CD14-positive monocyte (primary cell): Measurements from ENCODE around the gene SNX13. TPM values are rescaled to one million over a fixed set of nuclear protein-coding genes. Genes with fewer than 3 reads are reported as not detected.

ENCODE experiments used
- DNase-seq, 3 donors: peaks; one replicate each; pipeline ENCODE4 v3.0.0-alpha.2; 2011 to 2022
- H2AFZ ChIP-seq: 2 replicates; pipeline ENCODE4 v1.6.0; 2012; ENCODE audit warnings: mild to moderate bottlenecking, low read depth, low read length, inconsistent platforms; ENCODE audit not compliant: insufficient read depth, poor library complexity, severe bottlenecking
- H3K27ac ChIP-seq, 2 donors: 1 replicate in 1 of 2; 2 replicates in 1 of 2; pipeline ENCODE4 v1.5.1; 2012 to 2013; ENCODE audit warnings: low read length in 2 of 2, control low read depth in 1 of 2, inconsistent platforms in 1 of 2, low read depth in 1 of 2, mild to moderate bottlenecking in 1 of 2
- H3K27me3 ChIP-seq, 2 donors: one replicate each; pipeline versions ENCODE4 v1.6.0 to v1.6.1; 2011 to 2013; ENCODE audit warnings: low read length in 2 of 2; ENCODE audit not compliant: control insufficient read depth in 2 of 2, insufficient read depth in 2 of 2
- H3K36me3 ChIP-seq, 2 donors: replicated peaks in 1 of 2; 1 replicate in 1 of 2; 2 replicates in 1 of 2; pipeline versions ENCODE4 v1.5.1 to v1.6.1; 2012 to 2013; ENCODE audit warnings: low read length in 2 of 2, control low read depth in 1 of 2, inconsistent platforms in 1 of 2, mild to moderate bottlenecking in 1 of 2; ENCODE audit not compliant: insufficient read depth in 2 of 2, control insufficient read depth in 1 of 2
- H3K4me1 ChIP-seq, 2 donors: 1 replicate in 1 of 2; 2 replicates in 1 of 2; pipeline versions ENCODE4 v1.5.1 to v1.6.1; 2012 to 2013; ENCODE audit warnings: low read length in 2 of 2, control low read depth in 1 of 2, inconsistent platforms in 1 of 2, mild to moderate bottlenecking in 1 of 2, moderate library complexity in 1 of 2; ENCODE audit not compliant: insufficient read depth in 2 of 2, control insufficient read depth in 1 of 2
- H3K4me2 ChIP-seq: replicated peaks from 2 replicates; pipeline ENCODE3; 2012; ENCODE audit warnings: low read length, moderate library complexity, mild to moderate bottlenecking; ENCODE audit not compliant: poor library complexity, severe bottlenecking; ENCODE audit errors: extremely low read depth
- H3K4me3 ChIP-seq, 3 experiments: fragments of 200-600 bp in 1 of 3; sonication (generic) in 1 of 3; replicated peaks in 1 of 3; 1 replicate in 2 of 3; 2 replicates in 1 of 3; pipeline ENCODE4 v1.5.1; 2011 to 2013; ENCODE audit warnings: low read length in 3 of 3, mild to moderate bottlenecking in 3 of 3, control low read depth in 2 of 3, low read depth in 2 of 3, inconsistent platforms in 1 of 3, moderate library complexity in 1 of 3
- H3K79me2 ChIP-seq: 2 replicates; pipeline ENCODE4 v1.6.0; 2012; ENCODE audit warnings: mild to moderate bottlenecking, control low read depth, inconsistent platforms, low read length, moderate library complexity; ENCODE audit not compliant: insufficient read depth
- H3K9ac ChIP-seq: 2 replicates; pipeline ENCODE4 v1.6.0; 2017; ENCODE audit warnings: low read length, mild to moderate bottlenecking; ENCODE audit not compliant: insufficient read depth, poor library complexity, severe bottlenecking
- H3K9me3 ChIP-seq, 2 donors: replicated peaks in 1 of 2; 1 replicate in 1 of 2; 2 replicates in 1 of 2; pipeline versions ENCODE4 v1.5.1 to v1.6.1; 2012 to 2013; ENCODE audit warnings: low read length in 2 of 2, control low read depth in 1 of 2; ENCODE audit not compliant: control insufficient read depth in 1 of 2, insufficient read depth in 1 of 2
- H4K20me1 ChIP-seq: 2 replicates; pipeline ENCODE4 v1.6.0; 2012; ENCODE audit warnings: mild to moderate bottlenecking, low read length, control low read depth, moderate library complexity; ENCODE audit not compliant: insufficient read depth
- H3K27ac Mint-ChIP-seq, 7 donors: one replicate each; pipeline ENCODE4 v1.8.0; 2020; ENCODE audit warnings: mild to moderate bottlenecking in 7 of 7, mixed read lengths in 7 of 7, moderate library complexity in 6 of 7, inconsistent platforms in 2 of 7
- H3K27me3 Mint-ChIP-seq, 3 donors: one replicate each; pipeline ENCODE4 v1.8.0; 2021 to 2022; ENCODE audit warnings: low read depth in 3 of 3, mild to moderate bottlenecking in 3 of 3, mixed read lengths in 3 of 3, moderate library complexity in 3 of 3, inconsistent platforms in 1 of 3
- H3K36me3 Mint-ChIP-seq, 2 donors: one replicate each; pipeline ENCODE4 v1.8.0; 2020; ENCODE audit warnings: mixed read lengths in 2 of 2, inconsistent platforms in 1 of 2, mild to moderate bottlenecking in 1 of 2
- H3K4me1 Mint-ChIP-seq: one replicate; pipeline ENCODE4 v1.8.0; 2020; ENCODE audit warnings: mild to moderate bottlenecking, mixed read lengths
- H3K4me3 Mint-ChIP-seq, 2 donors: one replicate each; pipeline ENCODE4 v1.8.0; 2020; ENCODE audit warnings: mild to moderate bottlenecking in 2 of 2, mixed read lengths in 2 of 2, moderate library complexity in 1 of 2
- H3K9me3 Mint-ChIP-seq, 7 donors: one replicate each; pipeline ENCODE4 v1.8.0; 2020 to 2022; ENCODE audit warnings: mixed read lengths in 7 of 7, mild to moderate bottlenecking in 6 of 7, moderate library complexity in 6 of 7, inconsistent platforms in 2 of 7
- WGBS: methylation state at CpG from one replicate; pipeline ENCODE4 v1.1.5; 2013; ENCODE audit warnings: missing lambda C conversion rate; ENCODE audit not compliant: insufficient coverage; 5-methylcytosine and 5-hydroxymethylcytosine counted together
- intact Hi-C, 2 donors: fragments of 100-400 bp; cut with micrococcal nuclease; formaldehyde crosslinking; loops; one replicate each; pipeline versions ENCODE4 v1.15.0 to v1.15.1; 2023
- polyA plus RNA-seq, 3 donors: library from polyadenylated mRNA; depleted of rRNA in 1 of 3; unstranded in 2 of 3; stranded (reverse) in 1 of 3; fragments of 300-500 nt in 2 of 3; fragments of >200 nt in 1 of 3; fragmentation: Illumina TruSeq in 2 of 3; gene quantifications; 1 replicate in 2 of 3; 2 replicates in 1 of 3; pipeline ENCODE4 v1.2.3, GENCODE V29; 2012 to 2021
- TF ChIP-seq, protein P1 (sequence below): fragments of 200-600 bp; IDR thresholded peaks from one replicate; pipeline ENCODE4 v1.8.0; 2022; ENCODE audit warnings: antibody characterized with exemption, mild to moderate bottlenecking

Gene SNX13
- polyA plus RNA-seq, 3 donors = 12.1 to 31.3 (median 17.4) TPM

GRCh38 chr7:17774248-17774647 lies 166.0 kb downstream of the SNX13 start:
- peaks cover 39 to 43% of the 10 kb centered on the region in 2 donors for H3K4me1 ChIP-seq
- no peaks in the 10 kb centered on the region for H3K79me2 ChIP-seq
- no peaks in the 10 kb centered on the region for H3K36me3 Mint-ChIP-seq
- H3K9ac ChIP-seq = no peak overlapping the region
- no peaks in the 10 kb centered on the region for H3K27me3 Mint-ChIP-seq
- WGBS = 88% methylated on average over 1 of the region's 2 CpGs
- peaks cover 42% of the 10 kb centered on the region for H3K4me1 Mint-ChIP-seq
- H3K27ac ChIP-seq = no peak overlapping the region
- TF ChIP-seq, protein P1, sequence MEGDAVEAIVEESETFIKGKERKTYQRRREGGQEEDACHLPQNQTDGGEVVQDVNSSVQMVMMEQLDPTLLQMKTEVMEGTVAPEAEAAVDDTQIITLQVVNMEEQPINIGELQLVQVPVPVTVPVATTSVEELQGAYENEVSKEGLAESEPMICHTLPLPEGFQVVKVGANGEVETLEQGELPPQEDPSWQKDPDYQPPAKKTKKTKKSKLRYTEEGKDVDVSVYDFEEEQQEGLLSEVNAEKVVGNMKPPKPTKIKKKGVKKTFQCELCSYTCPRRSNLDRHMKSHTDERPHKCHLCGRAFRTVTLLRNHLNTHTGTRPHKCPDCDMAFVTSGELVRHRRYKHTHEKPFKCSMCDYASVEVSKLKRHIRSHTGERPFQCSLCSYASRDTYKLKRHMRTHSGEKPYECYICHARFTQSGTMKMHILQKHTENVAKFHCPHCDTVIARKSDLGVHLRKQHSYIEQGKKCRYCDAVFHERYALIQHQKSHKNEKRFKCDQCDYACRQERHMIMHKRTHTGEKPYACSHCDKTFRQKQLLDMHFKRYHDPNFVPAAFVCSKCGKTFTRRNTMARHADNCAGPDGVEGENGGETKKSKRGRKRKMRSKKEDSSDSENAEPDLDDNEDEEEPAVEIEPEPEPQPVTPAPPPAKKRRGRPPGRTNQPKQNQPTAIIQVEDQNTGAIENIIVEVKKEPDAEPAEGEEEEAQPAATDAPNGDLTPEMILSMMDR = no peak
- H3K27ac Mint-ChIP-seq = peak overlapping the region in 3 of 7 donors; percentile 55 to 82 (median 72)
- H3K4me2 ChIP-seq = no peak overlapping the region
- H4K20me1 ChIP-seq = no peaks in the 10 kb centered on the region
- H3K9me3 ChIP-seq = no peaks in the 10 kb centered on the region
- no peak overlapping the region for H3K4me3 ChIP-seq
- no peak overlapping the region for H3K4me3 Mint-ChIP-seq
- no peaks in the 10 kb centered on the region for H3K36me3 ChIP-seq
- H3K27me3 ChIP-seq = no peaks in the 10 kb centered on the region
- intact Hi-C loops = loop anchor here (5.0 to 10.0 kb wide), 2 partner anchors 161 to 163 kb away; no protein-coding TSS in a partner anchor
- no peak overlapping the region for H2AFZ ChIP-seq
- DNase-seq = peak; percentile 22 to 40 (median 24)
- H3K9me3 Mint-ChIP-seq = no peaks in the 10 kb centered on the region

DNA sequence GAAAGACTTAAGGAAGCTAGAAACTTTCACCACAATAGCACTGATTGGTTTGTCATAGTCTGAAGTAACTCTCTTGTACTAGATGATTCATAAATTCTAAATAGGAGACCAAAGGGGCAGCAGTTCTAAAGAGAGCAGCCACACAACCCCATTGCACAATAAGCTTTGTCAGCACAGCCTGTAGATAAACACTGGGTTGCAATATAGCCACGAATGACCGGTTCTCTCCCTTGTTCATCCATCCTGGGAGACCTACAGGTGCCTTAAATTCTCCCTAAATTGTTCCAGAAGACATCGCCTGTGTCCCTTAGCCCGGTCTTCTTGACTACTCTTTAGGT lies 167.0 kb downstream of the SNX13 start:
- Mint-ChIP-seq H3K4me3 (no peak overlapping the region), H3K27me3 (no peaks in the 10 kb centered on the region), H3K4me1 (peaks cover 42% of the 10 kb centered on the region), H3K27ac (peak overlapping the region; percentile 68 to 91 (median 79)), H3K9me3 (no peaks in the 10 kb centered on the region), H3K36me3 (no peaks in the 10 kb centered on the region)
- DNase-seq = peak; percentile 86 to 97 (median 93)
- H3K4me2 ChIP-seq = peak overlapping the region; percentile 40
- no peaks in the 10 kb centered on the region for H3K27me3 ChIP-seq
- no peak overlapping the region for H2AFZ ChIP-seq
- peaks cover 39 to 43% of the 10 kb centered on the region in 2 donors for H3K4me1 ChIP-seq
- no peak overlapping the region for H3K9ac ChIP-seq
- no peaks in the 10 kb centered on the region for H3K79me2 ChIP-seq
- H4K20me1 ChIP-seq = no peaks in the 10 kb centered on the region
- intact Hi-C loops = loop anchor here (5.0 to 10.0 kb wide), 2 partner anchors 162 to 164 kb away; no protein-coding TSS in a partner anchor
- no peaks in the 10 kb centered on the region for H3K9me3 ChIP-seq
- peak overlapping the region in 1 of 2 donors; percentile 70 for H3K27ac ChIP-seq
- no peak overlapping the region for H3K4me3 ChIP-seq
- H3K36me3 ChIP-seq = no peaks in the 10 kb centered on the region
- TF ChIP-seq, protein P1 = no peak
- 50% methylated on average over 4 of the region's 4 CpGs for WGBS
